Measurements from ENCODE around the gene FBLN5.

DNA sequence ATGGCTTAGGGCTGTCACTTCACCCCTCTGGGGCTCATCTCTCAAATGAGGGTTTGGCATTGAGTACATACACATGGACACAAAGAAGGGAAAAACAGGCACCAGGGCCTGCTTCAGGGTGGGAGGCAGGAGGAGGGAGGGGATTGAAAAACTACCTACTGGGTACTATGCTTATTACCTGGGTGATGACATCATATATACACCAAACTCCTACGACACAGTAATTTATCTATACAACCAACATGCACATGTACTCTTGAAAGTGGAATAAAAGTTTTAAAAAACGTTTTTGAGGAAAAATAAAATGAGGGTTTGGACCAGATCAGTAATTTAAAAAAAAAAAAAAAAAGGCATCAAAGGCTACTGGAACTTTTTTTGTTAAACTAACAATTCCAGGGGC is 76.6 kb downstream of the FBLN5 start:
- TF ChIP-seq EP300 (IDR thresholded peaks at IDR 0.05) = no peak
- TF ChIP-seq, protein P1, sequence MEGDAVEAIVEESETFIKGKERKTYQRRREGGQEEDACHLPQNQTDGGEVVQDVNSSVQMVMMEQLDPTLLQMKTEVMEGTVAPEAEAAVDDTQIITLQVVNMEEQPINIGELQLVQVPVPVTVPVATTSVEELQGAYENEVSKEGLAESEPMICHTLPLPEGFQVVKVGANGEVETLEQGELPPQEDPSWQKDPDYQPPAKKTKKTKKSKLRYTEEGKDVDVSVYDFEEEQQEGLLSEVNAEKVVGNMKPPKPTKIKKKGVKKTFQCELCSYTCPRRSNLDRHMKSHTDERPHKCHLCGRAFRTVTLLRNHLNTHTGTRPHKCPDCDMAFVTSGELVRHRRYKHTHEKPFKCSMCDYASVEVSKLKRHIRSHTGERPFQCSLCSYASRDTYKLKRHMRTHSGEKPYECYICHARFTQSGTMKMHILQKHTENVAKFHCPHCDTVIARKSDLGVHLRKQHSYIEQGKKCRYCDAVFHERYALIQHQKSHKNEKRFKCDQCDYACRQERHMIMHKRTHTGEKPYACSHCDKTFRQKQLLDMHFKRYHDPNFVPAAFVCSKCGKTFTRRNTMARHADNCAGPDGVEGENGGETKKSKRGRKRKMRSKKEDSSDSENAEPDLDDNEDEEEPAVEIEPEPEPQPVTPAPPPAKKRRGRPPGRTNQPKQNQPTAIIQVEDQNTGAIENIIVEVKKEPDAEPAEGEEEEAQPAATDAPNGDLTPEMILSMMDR (IDR thresholded peaks at IDR 0.05) = no peak
- TF ChIP-seq POLR2AphosphoS5 (IDR thresholded peaks at IDR 0.05) = no peak
- no peak for TF ChIP-seq POLR2A (IDR thresholded peaks at IDR 0.05)

Measured in sigmoid colon (tissue), 4 donors.